Karpas-422 (cell line): Measurements from ENCODE around the gene IRF3. TPM values are rescaled to one million over a fixed set of nuclear protein-coding genes. Genes with fewer than 3 reads are reported as not detected.
"Not testable (repeated sequence)": the region's sequence is repeated elsewhere in the genome, so short reads cannot be mapped to it uniquely, and the experiment has no call there.

Experiments used
- DNase-seq: peaks from one replicate; pipeline ENCODE4 v3.0.0-alpha.2; 2015
- H2AFZ ChIP-seq: fragments of 200-600 bp; sonication (generic); 2 replicates; pipeline ENCODE4 v1.6.1; 2014; ENCODE audit warnings: antibody characterized with exemption, low read length, mixed read lengths
- H3K27ac ChIP-seq: fragments of 200-600 bp; sonication (generic); 2 replicates; pipeline ENCODE4 v1.5.1; 2014; ENCODE audit warnings: mild to moderate bottlenecking, low read length, moderate library complexity
- H3K27me3 ChIP-seq: fragments of 200-600 bp; sonication (generic); 2 replicates; pipeline ENCODE4 v1.6.1; 2014; ENCODE audit warnings: low read length, mixed read lengths
- H3K36me3 ChIP-seq: fragments of 200-600 bp; sonication (generic); 2 replicates; pipeline ENCODE4 v1.6.1; 2014; ENCODE audit warnings: low read length, mixed read lengths; ENCODE audit not compliant: insufficient read depth
- H3K4me1 ChIP-seq: fragments of 200-600 bp; sonication (generic); 2 replicates; pipeline ENCODE4 v1.6.1; 2014; ENCODE audit warnings: mild to moderate bottlenecking, low read length, mixed read lengths
- H3K4me2 ChIP-seq: fragments of 200-600 bp; sonication (generic); 2 replicates; pipeline ENCODE4 v1.6.1; 2014; ENCODE audit warnings: low read length, low read depth, mild to moderate bottlenecking; ENCODE audit not compliant: poor library complexity, severe bottlenecking
- H3K4me3 ChIP-seq: fragments of 200-600 bp; sonication (generic); 2 replicates; pipeline ENCODE4 v1.5.1; 2014; ENCODE audit warnings: mild to moderate bottlenecking, antibody characterized with exemption, low read length, mixed read lengths
- H3K79me2 ChIP-seq: fragments of 200-600 bp; sonication (generic); 2 replicates; pipeline ENCODE4 v1.6.1; 2014; ENCODE audit warnings: mild to moderate bottlenecking, low read length, mixed read lengths
- H3K9ac ChIP-seq: fragments of 200-600 bp; sonication (generic); 2 replicates; pipeline ENCODE4 v1.6.0; 2014; ENCODE audit warnings: low read length
- H3K9me2 ChIP-seq: fragments of 200-600 bp; sonication (generic), shearing (Covaris generic); replicated peaks from 2 replicates; pipeline ENCODE4 v1.6.0; 2014; ENCODE audit warnings: mild to moderate bottlenecking, low read length, moderate library complexity; ENCODE audit not compliant: insufficient read depth
- H3K9me3 ChIP-seq: fragments of 300-700, 200-600 bp; sonication (generic); 2 replicates; pipeline ENCODE4 v1.6.1; 2014; ENCODE audit warnings: low read length, mixed read lengths
- H4K20me1 ChIP-seq: fragments of 200-600 bp; sonication (generic); 2 replicates; pipeline ENCODE4 v1.6.1; 2014; ENCODE audit warnings: mild to moderate bottlenecking, antibody characterized with exemption, low read length, low read depth; ENCODE audit not compliant: insufficient read depth
- total RNA-seq: library from RNA; depleted of rRNA; stranded (reverse); fragments of >200 nt; shearing (Covaris generic); gene quantifications from 2 replicates; pipeline ENCODE4 v1.2.3, GENCODE V29; 2014; ENCODE audit warnings: low replicate concordance

IRF3 gene
- total RNA-seq, 1 experiment from 2014 or later = 78.2 TPM

GRCh38 chr19:49631610-49632192, 34.0 kb downstream of the IRF3 start:
- no peaks in the 10 kb centered on the region for H3K79me2 ChIP-seq
- H3K27me3 ChIP-seq = no peaks in the 10 kb centered on the region
- H2AFZ ChIP-seq = no peak overlapping the region
- no peaks in the 10 kb centered on the region for H3K9me3 ChIP-seq
- H3K9ac ChIP-seq = no peak overlapping the region
- H3K4me1 ChIP-seq = no peaks in the 10 kb centered on the region
- no peak overlapping the region for H3K27ac ChIP-seq
- H3K9me2 ChIP-seq = no peaks in the 10 kb centered on the region
- H4K20me1 ChIP-seq = 0 out of 2 replicates have a peak, but pooled peaks cover 6% of the 10 kb centered on the region
- no peak for DNase-seq
- peaks cover 15% of the 10 kb centered on the region for H3K36me3 ChIP-seq
- H3K4me3 ChIP-seq = no peak overlapping the region
- no peak overlapping the region for H3K4me2 ChIP-seq

- H3K9me2 ChIP-seq = no peaks in the 10 kb centered on the region
Measured at GRCh38 chr19:49631014-49631588, 34.6 kb downstream of the IRF3 start.

GRCh38 chr19:49629659-49630058, 36.0 kb downstream of the IRF3 start:
- H3K79me2 ChIP-seq = no peaks in the 10 kb centered on the region
- H3K36me3 ChIP-seq = peaks cover 22% of the 10 kb centered on the region
- no peaks in the 10 kb centered on the region for H3K9me2 ChIP-seq
- H3K4me3 ChIP-seq = no peak overlapping the region
- H2AFZ ChIP-seq = no peak overlapping the region
- H3K9me3 ChIP-seq = no peaks in the 10 kb centered on the region
- no peaks in the 10 kb centered on the region for H3K27me3 ChIP-seq
- H3K9ac ChIP-seq = no peak overlapping the region
- H4K20me1 ChIP-seq = peaks cover 11% of the 10 kb centered on the region; the same call in 1 of the 2 replicates
- no peaks in the 10 kb centered on the region for H3K4me1 ChIP-seq
- no peak overlapping the region for H3K27ac ChIP-seq
- no peak overlapping the region for H3K4me2 ChIP-seq
- DNase-seq = no peak

More at GRCh38 chr19:49631014-49631588, 34.6 kb downstream of the IRF3 start:
- Histone ChIP-seq H3K36me3 (peaks cover 20% of the 10 kb centered on the region), H4K20me1 (0 out of 2 replicates have a peak, but pooled peaks cover 6% of the 10 kb centered on the region), H2AFZ (no peak overlapping the region), H3K9ac (no peak overlapping the region), H3K27ac (no peak overlapping the region), H3K4me3 (no peak overlapping the region), H3K27me3 (no peaks in the 10 kb centered on the region), H3K4me1 (no peaks in the 10 kb centered on the region), H3K4me2 (no peak overlapping the region), H3K79me2 (no peaks in the 10 kb centered on the region), H3K9me3 (no peaks in the 10 kb centered on the region)
- DNase-seq = no peak

- Histone ChIP-seq H3K27me3 (no peaks in the 10 kb centered on the region), H3K4me3 (no peak overlapping the region), H3K9ac (no peak overlapping the region), H2AFZ (no peak overlapping the region), H3K36me3 (peaks cover 40% of the 10 kb centered on the region), H3K79me2 (0 out of 2 replicates have a peak, but pooled peaks cover 4% of the 10 kb centered on the region), H3K27ac (no peak overlapping the region), H3K4me2 (no peak overlapping the region), H3K9me3 (no peaks in the 10 kb centered on the region), H3K9me2 (no peaks in the 10 kb centered on the region), H3K4me1 (no peaks in the 10 kb centered on the region), H4K20me1 (peaks cover 29% of the 10 kb centered on the region)
- DNase-seq = no peak
Measured at GRCh38 chr19:49626226-49626625, 39.4 kb downstream of the IRF3 start.

- Histone ChIP-seq H3K9ac (no peak overlapping the region), H2AFZ (no peak overlapping the region), H3K4me3 (no peak overlapping the region)
Measured at GRCh38 chr19:49624967-49625910, 40.4 kb downstream of the IRF3 start.

GRCh38 chr19:49617860-49618259, 47.8 kb downstream of the IRF3 start:
- not testable (repeated sequence) for H3K4me3 ChIP-seq, H2AFZ ChIP-seq, DNase-seq, H3K9me2 ChIP-seq, H3K27me3 ChIP-seq, H3K9me3 ChIP-seq, H3K4me2 ChIP-seq, H3K4me1 ChIP-seq, H3K9ac ChIP-seq, H3K27ac ChIP-seq
- Histone ChIP-seq H4K20me1 (peaks cover 35% of the 10 kb centered on the region), H3K36me3 (peaks cover 39% of the 10 kb centered on the region), H3K79me2 (peaks cover 26% of the 10 kb centered on the region)

More at GRCh38 chr19:49624967-49625910, 40.4 kb downstream of the IRF3 start:
- no peaks in the 10 kb centered on the region for H3K4me1 ChIP-seq
- no peak overlapping the region for H3K4me2 ChIP-seq
- no peak overlapping the region for H3K27ac ChIP-seq
- H4K20me1 ChIP-seq = peaks cover 33% of the 10 kb centered on the region
- no peak for DNase-seq
- no peaks in the 10 kb centered on the region for H3K27me3 ChIP-seq
- H3K79me2 ChIP-seq = 0 out of 2 replicates have a peak, but pooled peaks cover 5% of the 10 kb centered on the region
- no peaks in the 10 kb centered on the region for H3K9me3 ChIP-seq
- H3K9me2 ChIP-seq = no peaks in the 10 kb centered on the region
- H3K36me3 ChIP-seq = peaks cover 41% of the 10 kb centered on the region

- Histone ChIP-seq H3K4me3 (no peak overlapping the region), H3K36me3 (peaks cover 37% of the 10 kb centered on the region), H3K79me2 (peaks cover 32% of the 10 kb centered on the region)
Measured at GRCh38 chr19:49616945-49617344, 48.7 kb downstream of the IRF3 start.

GRCh38 chr19:49616532-49616931, 49.1 kb downstream of the IRF3 start:
- no peak overlapping the region for H3K9ac ChIP-seq
- H3K9me2 ChIP-seq = no peaks in the 10 kb centered on the region
- H4K20me1 ChIP-seq = peaks cover 26% of the 10 kb centered on the region

More at GRCh38 chr19:49616945-49617344, 48.7 kb downstream of the IRF3 start:
- Histone ChIP-seq H3K9me3 (no peaks in the 10 kb centered on the region), H3K4me2 (no peak overlapping the region), H3K27me3 (no peaks in the 10 kb centered on the region), H4K20me1 (peaks cover 30% of the 10 kb centered on the region), H3K9me2 (no peaks in the 10 kb centered on the region), H2AFZ (no peak overlapping the region), H3K27ac (no peak overlapping the region), H3K4me1 (no peaks in the 10 kb centered on the region), H3K9ac (no peak overlapping the region)
- no peak for DNase-seq

More at GRCh38 chr19:49616532-49616931, 49.1 kb downstream of the IRF3 start:
- Histone ChIP-seq H3K27ac (no peak overlapping the region), H3K4me2 (no peak overlapping the region), H3K27me3 (no peaks in the 10 kb centered on the region), H3K4me1 (no peaks in the 10 kb centered on the region), H3K36me3 (peaks cover 33% of the 10 kb centered on the region), H3K9me3 (no peaks in the 10 kb centered on the region), H2AFZ (no peak overlapping the region), H3K4me3 (no peak overlapping the region), H3K79me2 (peaks cover 30% of the 10 kb centered on the region)
- DNase-seq = no peak
